ENCODE results near the gene LAMTOR2. TPM values are rescaled to one million over a fixed set of nuclear protein-coding genes. Genes with fewer than 3 reads are reported as not detected.

LAMTOR2 gene
- total RNA-seq (ENCODE audit: low replicate concordance), result 29.4 and 50.6 TPM in 2 replicates

- Histone ChIP-seq H3K27ac (peak within 1 kb of the TSS; percentile 92), H2AFZ (replicated peaks) (peak within 1 kb of the TSS; percentile 94), H4K20me1 (ENCODE audit: low read depth) (peaks cover 22% of the 10 kb centered on the region), H3K9me3 (ENCODE audit: low read depth) (no peaks in the 10 kb centered on the region), H3K9ac (peak within 1 kb of the TSS; percentile 86), H3K79me2 (ENCODE audit: low read depth) (peaks cover 52% of the 10 kb centered on the region), H3K4me1 (peaks cover 5% of the 10 kb centered on the region), H3F3A (ENCODE audit: low read depth) (peaks cover 16% of the 10 kb centered on the region), H3K27me3 (no peaks in the 10 kb centered on the region), H3K36me3 (no peaks in the 10 kb centered on the region), H3K4me2 (peak within 1 kb of the TSS; percentile 88), H3K4me3 (peak within 1 kb of the TSS; percentile 90)
- peaks cover 17% of the 10 kb centered on the region for H3K27me3 Mint-ChIP-seq (ENCODE audit: insufficient read depth, low read depth)
- H3K4me3 Mint-ChIP-seq, result peak within 1 kb of the TSS; percentile 98
- TF ChIP-seq EZH2 (IDR thresholded peaks at IDR 0.05) (no peak), EZH2phosphoT487 (IDR thresholded peaks at IDR 0.05) (no peak), CTCF (IDR thresholded peaks at IDR 0.05) (no peak)
- H3K36me3 Mint-ChIP-seq, result peaks cover 20% of the 10 kb centered on the region
- peak within 1 kb of the TSS; percentile 99 for H3K27ac Mint-ChIP-seq
- DNase-seq (ENCODE audit: low spot score), result peak; percentile 100
- H3K4me1 Mint-ChIP-seq, result peaks cover 23% of the 10 kb centered on the region
- H3K9me3 Mint-ChIP-seq, result no peaks in the 10 kb centered on the region
These were observed at the start of gene LAMTOR2 for GRCh38 chr1:156054500-156055280. Gene LAMTOR2, plus strand, starts transcription at chr1:156054782. Its CDS starts 108 bp downstream, at chr1:156054890.

- no peak overlapping the region for H3K4me3 ChIP-seq
- Mint-ChIP-seq H3K27ac (peak overlapping the region; percentile 43), H3K9me3 (no peaks in the 10 kb centered on the region), H3K36me3 (peaks cover 10% of the 10 kb centered on the region), H3K4me1 (peaks cover 24% of the 10 kb centered on the region), H3K4me3 (no peak overlapping the region), H3K27me3 (ENCODE audit: insufficient read depth, low read depth) (peaks cover 4% of the 10 kb centered on the region)
- H3K4me1 ChIP-seq, result peaks cover 27% of the 10 kb centered on the region
- no peak overlapping the region for H3K27ac ChIP-seq
- H3F3A ChIP-seq (ENCODE audit: low read depth), result peaks cover 32% of the 10 kb centered on the region
- DNase-seq (ENCODE audit: low spot score), result no peak
- H3K36me3 ChIP-seq, result no peaks in the 10 kb centered on the region
- no peaks in the 10 kb centered on the region for H3K9me3 ChIP-seq (ENCODE audit: low read depth)
- no peak overlapping the region for H3K4me2 ChIP-seq
- H2AFZ ChIP-seq (replicated peaks), result no peak overlapping the region
- no peak overlapping the region for H3K9ac ChIP-seq
- no peaks in the 10 kb centered on the region for H3K27me3 ChIP-seq
- no peak for TF ChIP-seq CTCF (IDR thresholded peaks at IDR 0.05)
- TF ChIP-seq EZH2 (IDR thresholded peaks at IDR 0.05), result no peak
- no peak for TF ChIP-seq EZH2phosphoT487 (IDR thresholded peaks at IDR 0.05)
- H3K79me2 ChIP-seq (ENCODE audit: low read depth), result no peaks in the 10 kb centered on the region
- peaks cover 17% of the 10 kb centered on the region for H4K20me1 ChIP-seq (ENCODE audit: low read depth)
These were observed 49.6 kb upstream of the LAMTOR2 start for GRCh38 chr1:156004843-156005584.

- peaks cover 26% of the 10 kb centered on the region for H3K4me1 Mint-ChIP-seq
- Histone ChIP-seq H3K27ac (peak overlapping the region; percentile 78), H3K79me2 (ENCODE audit: low read depth) (no peaks in the 10 kb centered on the region), H3K4me2 (no peak overlapping the region), H3K36me3 (peaks cover 7% of the 10 kb centered on the region), H3K9me3 (ENCODE audit: low read depth) (no peaks in the 10 kb centered on the region), H3K9ac (no peak overlapping the region), H4K20me1 (ENCODE audit: low read depth) (peaks cover 17% of the 10 kb centered on the region), H3K4me3 (no peak overlapping the region), H3K4me1 (peaks cover 27% of the 10 kb centered on the region), H3K27me3 (no peaks in the 10 kb centered on the region), H3F3A (ENCODE audit: low read depth) (peaks cover 39% of the 10 kb centered on the region), H2AFZ (replicated peaks) (no peak overlapping the region)
- no peaks in the 10 kb centered on the region for H3K9me3 Mint-ChIP-seq
- no peak overlapping the region for H3K4me3 Mint-ChIP-seq
- H3K27ac Mint-ChIP-seq, result peak overlapping the region; percentile 15
- TF ChIP-seq EZH2 (IDR thresholded peaks at IDR 0.05) (no peak), EZH2phosphoT487 (IDR thresholded peaks at IDR 0.05) (no peak), CTCF (IDR thresholded peaks at IDR 0.05) (no peak)
- DNase-seq (ENCODE audit: low spot score), result no peak
- H3K27me3 Mint-ChIP-seq (ENCODE audit: insufficient read depth, low read depth), result peaks cover 4% of the 10 kb centered on the region
- H3K36me3 Mint-ChIP-seq, result peaks cover 26% of the 10 kb centered on the region
These were observed 47.8 kb upstream of the LAMTOR2 start for GRCh38 chr1:156006666-156007376.

Measured in neural progenitor cell (in vitro differentiated cells).